Kidney tubule cell (primary cell): ENCODE results near the gene MAP4K2.

Experiments used
- DNase-seq: peaks from one replicate; pipeline ENCODE4 v3.0.0-alpha.2; 2018; ENCODE audit warnings: low spot score

The MAP4K2 gene

GRCh38 chr11:64813826-64814225 is 10.8 kb upstream of the MAP4K2 start:
- no peak for DNase-seq

- DNase-seq = no peak
These were observed 7.9 kb upstream of the MAP4K2 start for GRCh38 chr11:64810891-64811272.

DNA sequence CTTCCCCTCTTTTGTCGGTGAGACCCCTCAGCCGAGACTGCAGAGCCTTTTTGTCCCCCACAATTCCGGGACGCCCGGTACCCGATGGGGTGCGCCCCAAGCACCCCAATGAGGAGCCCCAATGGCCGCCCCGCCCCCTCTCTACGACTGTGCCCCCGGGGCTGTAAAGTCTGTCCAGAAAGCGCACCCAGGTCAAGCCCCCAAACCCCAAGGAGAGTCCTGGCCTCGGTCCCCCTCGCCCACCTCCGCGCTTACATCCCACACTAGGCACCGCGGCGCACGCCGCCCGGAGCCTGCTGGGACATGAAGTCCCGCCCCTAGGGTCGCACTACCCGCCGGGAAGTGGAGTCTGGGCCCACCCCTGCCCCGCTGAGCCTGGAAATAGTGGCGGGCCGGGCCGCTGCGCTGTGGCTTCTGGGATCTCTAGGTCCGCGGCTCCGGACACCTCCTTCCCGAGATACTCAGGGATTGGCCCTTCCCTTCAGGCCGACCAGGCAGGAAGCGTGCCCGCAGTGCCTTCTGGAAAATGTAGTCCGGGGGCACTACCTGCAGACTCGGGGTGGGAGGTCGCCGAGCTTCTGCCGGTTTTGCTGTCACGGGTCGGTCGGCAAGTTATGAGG is 7.4 kb upstream of the MAP4K2 start, which contains the start of gene MEN1:
Gene MEN1 (minus strand): TSS at position 281 of the 620 bp plus-strand sequence. CDS start 442 bp downstream, outside the sequence.
- DNase-seq = peak; percentile 97

DNA sequence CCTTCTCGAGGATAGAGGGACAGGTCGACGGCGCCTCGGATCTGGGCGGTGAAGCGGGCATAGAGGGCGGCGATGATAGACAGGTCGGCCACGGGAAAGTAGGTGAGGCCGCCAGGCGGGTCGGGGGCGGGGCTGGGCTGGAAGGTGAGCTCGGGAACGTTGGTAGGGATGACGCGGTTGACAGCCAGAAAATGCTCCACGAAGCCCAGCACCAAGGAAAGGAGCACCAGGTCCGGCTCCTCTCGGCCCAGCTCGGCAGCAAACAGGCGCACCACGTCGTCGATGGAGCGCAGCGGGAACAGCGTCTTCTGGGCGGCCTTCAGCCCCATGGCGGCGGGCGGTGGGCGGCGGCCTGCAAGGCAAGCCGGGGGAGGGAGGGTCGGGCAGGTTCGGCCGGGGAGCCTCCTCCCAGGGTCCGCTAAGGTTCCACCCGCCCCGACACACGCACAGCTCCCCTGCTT is 6.8 kb upstream of the MAP4K2 start:
- peak; percentile 49 for DNase-seq

DNA sequence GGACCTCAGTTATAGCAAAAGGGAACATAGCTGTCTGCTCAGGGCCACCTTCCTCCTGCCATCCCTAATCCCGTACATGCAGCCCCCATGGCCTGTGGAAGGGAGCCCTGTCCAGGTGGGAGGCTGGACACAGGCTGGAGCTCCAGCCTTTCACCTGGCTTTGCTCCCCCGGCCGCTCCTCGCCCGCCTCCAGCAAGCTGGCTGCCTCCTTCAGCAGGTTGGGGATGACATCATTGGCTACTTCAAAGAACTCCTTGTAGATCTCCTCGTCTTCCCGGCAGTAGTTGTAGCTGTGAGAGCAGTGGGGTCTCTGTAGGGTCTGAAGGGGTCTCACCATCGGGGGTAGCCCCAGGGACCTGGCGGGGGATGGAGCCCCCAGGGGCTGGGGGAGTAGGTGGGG is 2.5 kb upstream of the MAP4K2 start:
- DNase-seq = no peak

GRCh38 chr11:64804346-64805210 is 1.6 kb upstream of the MAP4K2 start:
- no peak for DNase-seq

- DNase-seq = no peak
These were observed 882 bp upstream of the MAP4K2 start for GRCh38 chr11:64803846-64804345.

- no peak for DNase-seq
These were observed 450 bp downstream of the MAP4K2 start for GRCh38 chr11:64802370-64803157.

DNA sequence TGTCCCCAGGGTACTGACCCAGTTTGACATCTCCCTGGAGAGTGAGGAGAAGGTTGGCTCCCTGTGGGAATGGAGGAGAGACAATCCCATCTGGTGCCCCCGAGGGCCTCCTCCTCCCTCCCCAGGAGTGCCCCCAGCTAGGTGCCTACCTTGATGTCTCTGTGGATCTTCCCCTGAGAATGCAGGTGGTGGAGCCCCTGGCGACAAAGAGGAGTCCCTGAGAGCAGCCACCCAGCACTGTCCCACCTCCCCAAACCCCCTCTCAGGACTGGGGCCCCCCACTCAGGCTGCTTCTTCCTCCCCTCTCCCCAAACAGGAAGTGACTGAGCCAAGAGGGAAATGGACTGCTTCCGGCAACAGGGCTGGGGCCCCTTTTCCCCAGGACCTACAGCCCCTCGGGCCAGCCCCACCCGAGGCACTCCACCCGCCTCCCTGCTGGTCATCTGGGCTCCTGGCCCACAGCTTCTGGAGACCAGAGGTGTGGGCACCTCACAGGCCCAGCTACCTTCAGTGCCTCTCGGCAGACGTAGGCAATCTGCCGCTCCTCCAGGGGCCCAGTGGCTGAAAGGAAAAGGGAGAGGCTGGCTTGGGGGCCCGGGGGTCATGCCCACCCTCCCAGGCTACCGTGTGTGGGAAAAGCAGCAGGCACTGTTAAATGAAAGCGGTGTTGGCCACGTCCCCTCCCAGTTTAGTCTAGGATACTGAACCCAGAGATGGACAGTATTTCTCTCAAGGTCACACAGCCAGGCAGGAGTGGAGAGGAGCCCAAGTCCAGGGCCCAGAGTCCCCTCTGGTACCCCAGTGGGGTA is 1.2 kb downstream of the MAP4K2 start:
- no peak for DNase-seq

DNA sequence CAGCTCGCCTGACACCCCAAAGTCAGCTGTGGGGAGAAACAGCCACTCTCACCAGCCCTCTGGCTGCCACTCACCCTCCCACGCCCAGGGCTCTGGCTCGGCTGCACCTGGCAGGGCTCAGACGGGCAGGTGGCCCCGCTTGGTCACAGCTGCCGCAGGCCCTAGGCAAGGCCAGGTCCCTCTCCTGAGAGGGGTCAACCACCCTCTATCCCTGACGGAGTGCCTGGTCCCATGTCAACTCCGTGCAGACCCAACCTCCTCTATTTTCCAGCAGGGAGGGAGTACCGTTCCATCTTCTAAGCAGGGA is 1.9 kb downstream of the MAP4K2 start:
- DNase-seq = no peak

DNA sequence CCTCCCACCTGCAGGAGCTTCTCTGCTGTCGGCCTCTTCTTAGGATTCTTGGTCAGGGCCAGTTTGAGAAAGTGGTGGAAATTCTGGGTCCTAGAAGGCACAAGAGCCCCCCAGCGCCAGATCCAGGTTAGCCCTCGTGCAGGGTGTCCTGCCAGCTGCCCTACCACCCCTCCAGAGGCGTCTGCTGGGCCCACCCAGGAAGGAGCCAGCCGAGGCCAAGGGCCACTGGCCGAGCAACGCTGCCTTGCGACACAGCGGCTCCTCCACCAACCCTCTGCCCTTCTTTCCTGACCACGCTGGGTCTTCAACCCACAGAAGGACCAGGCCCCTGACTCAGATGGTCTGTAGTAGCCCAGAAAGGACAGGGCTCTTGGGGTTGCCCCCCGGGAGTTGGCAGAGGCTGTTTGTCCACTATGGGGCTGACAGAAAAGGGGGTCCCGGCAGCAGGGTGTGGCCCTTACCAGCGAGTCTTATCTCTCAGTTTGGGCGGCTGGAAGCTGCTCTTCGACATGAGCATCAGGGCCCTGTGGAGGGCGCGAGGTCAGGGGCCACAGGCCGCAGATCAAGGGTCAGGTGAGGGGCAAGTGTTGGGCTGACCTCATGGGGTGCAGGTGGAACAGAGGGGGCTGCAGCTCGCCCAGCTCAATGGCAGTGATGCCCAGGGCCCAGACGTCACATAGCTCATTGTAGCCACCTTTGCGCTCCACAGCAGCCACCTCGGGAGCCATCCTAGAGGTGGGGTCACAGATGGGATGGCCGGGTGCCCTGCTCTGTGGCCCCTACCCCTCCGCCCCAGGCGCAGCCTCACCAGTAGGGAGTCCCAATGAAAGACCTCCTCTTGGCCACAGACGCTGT is 2.5 kb downstream of the MAP4K2 start:
- no peak for DNase-seq

DNA sequence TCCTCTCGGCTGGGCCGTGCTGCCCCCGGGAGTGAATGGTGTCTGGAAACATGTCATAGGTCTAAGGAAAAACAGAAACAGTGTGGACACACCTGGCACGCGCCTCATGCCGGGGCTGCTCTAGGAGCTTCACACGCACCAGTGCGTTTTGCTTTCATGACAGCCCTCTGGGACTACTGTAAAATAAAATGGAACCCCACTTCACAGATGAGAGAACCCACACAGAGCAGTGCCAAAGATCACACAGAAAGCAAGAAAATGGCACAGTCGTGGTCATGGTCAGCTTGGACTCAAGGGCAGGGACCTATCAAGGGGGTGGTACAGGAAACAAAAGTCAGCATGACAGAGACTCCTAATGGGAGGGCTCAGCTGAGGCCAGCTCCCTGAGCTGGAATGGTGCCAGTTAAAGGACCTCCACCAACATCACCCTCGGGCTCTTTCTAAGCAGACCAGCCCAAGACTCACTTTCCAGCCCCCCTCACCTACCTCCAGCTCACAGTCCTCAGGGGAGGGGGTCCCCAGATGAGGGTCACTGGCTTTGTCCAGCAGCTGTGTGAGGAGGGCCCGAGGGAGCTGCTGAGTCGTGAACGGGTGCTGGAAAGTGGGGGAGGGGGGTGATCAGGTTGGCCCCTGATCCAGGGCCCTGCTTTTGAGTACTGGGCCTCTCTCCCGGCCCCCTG is 3.3 kb downstream of the MAP4K2 start:
- no peak for DNase-seq

- no peak for DNase-seq
These were observed 3.8 kb downstream of the MAP4K2 start for GRCh38 chr11:64799256-64799622.

DNA sequence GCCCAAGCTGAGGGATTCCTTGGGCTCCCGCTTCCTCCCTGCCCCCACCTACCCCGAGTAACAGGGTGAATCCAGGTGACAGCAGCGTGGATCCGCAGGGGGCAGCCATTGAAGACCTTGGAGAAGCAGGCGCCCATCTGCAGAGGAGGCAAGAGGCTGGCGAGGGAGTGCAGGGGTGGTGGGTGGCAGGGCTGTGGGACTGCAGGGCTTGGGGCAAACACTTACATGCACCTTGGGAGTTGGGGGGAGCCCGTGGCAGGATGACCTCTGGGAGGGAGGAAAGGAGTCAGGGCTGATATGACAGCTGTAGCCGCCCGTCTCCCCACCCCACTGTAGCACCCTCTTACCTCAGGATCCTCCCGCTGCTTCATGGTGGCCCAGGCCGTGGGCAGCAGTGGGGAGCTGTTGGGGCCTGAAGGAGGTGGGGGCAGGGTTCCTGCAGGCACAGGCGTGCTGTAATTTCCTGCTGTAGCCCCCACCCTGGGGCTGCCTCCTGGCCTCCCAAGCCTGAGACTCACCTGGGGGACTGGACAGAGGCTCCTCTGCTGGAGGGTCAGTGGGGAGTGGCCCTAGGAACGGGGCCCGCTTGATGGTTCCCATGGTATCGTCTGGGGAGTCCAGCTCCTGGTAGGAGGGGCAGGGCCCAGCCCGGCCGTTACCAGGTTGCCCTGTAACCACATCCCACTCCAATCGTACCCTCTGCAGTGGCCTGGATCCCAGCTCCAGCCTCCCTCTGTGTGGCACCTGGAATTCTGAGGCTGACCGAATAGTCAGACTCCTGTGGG is 6.1 kb downstream of the MAP4K2 start:
- DNase-seq = no peak

- no peak for DNase-seq
These were observed 6.8 kb downstream of the MAP4K2 start for GRCh38 chr11:64796047-64796756.

DNA sequence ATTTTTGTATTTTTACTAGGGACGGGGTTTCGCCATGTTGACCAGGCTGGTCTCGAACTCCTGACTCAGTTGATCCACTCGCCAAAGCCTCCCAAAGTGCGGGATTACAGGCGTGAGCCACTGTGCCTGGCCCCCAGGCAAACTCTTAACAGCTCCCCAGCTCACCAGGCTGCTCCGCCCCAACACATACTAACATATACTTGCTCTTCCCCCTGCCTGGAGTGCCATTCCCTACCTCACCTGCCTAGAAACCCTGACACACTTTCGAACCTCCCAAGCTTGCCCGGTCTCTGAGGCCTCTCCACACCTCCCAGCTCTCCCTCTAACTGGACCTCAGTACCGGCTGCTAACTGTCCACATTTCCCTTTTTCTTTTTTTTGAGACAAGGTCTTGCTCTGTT is 8.5 kb downstream of the MAP4K2 start:
- no peak for DNase-seq

DNA sequence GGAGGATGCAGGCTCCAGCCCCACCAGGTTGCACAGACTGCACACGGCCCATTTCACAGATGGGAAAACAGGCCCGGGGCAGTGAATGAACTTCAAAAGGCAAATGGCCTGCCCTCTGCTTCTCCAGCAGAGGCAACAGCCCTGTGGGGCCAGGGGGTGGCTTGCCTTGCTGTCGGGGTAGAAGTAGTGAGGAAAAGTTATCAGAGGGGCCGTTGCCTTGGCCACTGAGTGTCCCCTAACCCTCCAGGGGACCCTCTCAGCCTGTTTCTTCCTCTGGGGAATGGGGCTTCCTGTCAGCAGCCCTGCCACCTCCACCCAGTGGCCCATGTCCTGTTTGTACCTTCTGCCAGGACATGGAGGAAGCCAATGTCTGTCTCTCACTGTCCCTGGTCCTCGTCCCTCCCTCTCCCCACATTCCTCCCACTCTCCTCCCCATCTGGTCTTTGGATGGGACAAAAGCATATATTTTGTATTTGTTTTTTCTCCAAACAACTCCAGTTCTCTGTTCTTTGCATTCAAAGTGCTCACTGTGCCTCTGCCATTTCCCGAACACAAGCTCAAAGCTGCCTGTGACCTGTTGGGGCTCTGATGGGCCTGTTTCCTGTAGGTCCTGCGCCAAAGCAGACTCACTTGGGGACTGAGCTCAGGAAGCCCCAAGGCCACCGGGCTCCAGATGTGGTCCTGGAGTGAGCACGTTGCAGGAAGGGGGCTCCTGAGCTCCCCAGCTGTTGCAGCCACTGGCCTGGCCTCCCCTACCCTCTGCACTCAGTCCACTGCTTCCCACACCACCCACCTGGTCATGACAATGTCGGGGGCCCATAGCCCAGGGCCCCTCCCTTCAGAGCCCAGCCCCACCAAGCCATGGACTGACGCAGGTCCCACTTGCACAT is 9.5 kb downstream of the MAP4K2 start:
- DNase-seq = no peak

- no peak for DNase-seq
These were observed 10.5 kb downstream of the MAP4K2 start for GRCh38 chr11:64792482-64792881.
